Smooth muscle cell (in vitro differentiated cells): ENCODE data around the gene KIAA1217. TPM values are rescaled to one million over a fixed set of nuclear protein-coding genes. Genes with fewer than 3 reads are reported as not detected.

Experiments
- DNase-seq: peaks from one replicate; lab custom pipeline; 2025; ENCODE audit not compliant: unreplicated experiment; lab: John Stamatoyannopoulos, UW
- H2AFZ ChIP-seq: fragments of 200-600 bp; sonication (generic); 2 replicates; pipeline ENCODE4 v1.6.0; 2016; ENCODE audit warnings: antibody characterized with exemption, low read depth, mild to moderate bottlenecking
- H3F3A ChIP-seq: fragments of 200-600 bp; sonication (generic); 2 replicates; pipeline ENCODE4 v1.6.0; 2017; ENCODE audit warnings: antibody characterized with exemption, low read depth
- H3K27ac ChIP-seq: fragments of 200-600 bp; sonication (generic); 2 replicates; pipeline ENCODE4 v1.5.1; 2016; ENCODE audit warnings: low read depth, mild to moderate bottlenecking
- H3K27me3 ChIP-seq: fragments of 200-600 bp; sonication (generic); 2 replicates; pipeline ENCODE4 v1.6.1; 2016; ENCODE audit warnings: low read depth, mild to moderate bottlenecking
- H3K36me3 ChIP-seq: fragments of 200-600 bp; sonication (generic); 2 replicates; pipeline ENCODE4 v1.5.1; 2016; ENCODE audit warnings: low read depth
- H3K4me1 ChIP-seq: fragments of 200-600 bp; sonication (generic); 2 replicates; pipeline ENCODE4 v1.5.1; 2016; ENCODE audit warnings: low read depth
- H3K4me2 ChIP-seq: fragments of 200-600 bp; sonication (generic); 2 replicates; pipeline ENCODE4 v1.6.0; 2016; ENCODE audit warnings: mild to moderate bottlenecking
- H3K4me3 ChIP-seq: fragments of 200-600 bp; sonication (generic); 2 replicates; pipeline ENCODE4 v1.5.1; 2016; ENCODE audit warnings: mild to moderate bottlenecking
- H3K79me2 ChIP-seq: fragments of 200-600 bp; sonication (generic); 2 replicates; pipeline ENCODE4 v1.6.0; 2016; ENCODE audit warnings: low read depth, mild to moderate bottlenecking
- H3K9ac ChIP-seq: fragments of 200-600 bp; sonication (generic); 2 replicates; pipeline ENCODE4 v1.6.0; 2016; ENCODE audit warnings: low read depth
- H3K9me3 ChIP-seq: fragments of 200-600 bp; sonication (generic); replicated peaks from 2 replicates; pipeline ENCODE4 v1.5.1; 2016; ENCODE audit warnings: low read depth
- H4K20me1 ChIP-seq: fragments of 200-600 bp; sonication (generic); 2 replicates; pipeline ENCODE4 v1.6.0; 2016; ENCODE audit warnings: low read depth
- WGBS: methylation state at CpG from one replicate; pipeline ENCODE4 v1.1.7; 2016; ENCODE audit warnings: low lambda C conversion rate; 5-methylcytosine and 5-hydroxymethylcytosine counted together
- polyA plus RNA-seq: library from polyadenylated mRNA; unstranded; fragments of >200 nt; fragmentation: Nextera tagmentation; extraction: Ambion mirVana; gene quantifications from 2 replicates; pipeline ENCODE4 v1.2.1, GENCODE V29; 2016
- total RNA-seq: library from RNA; depleted of rRNA; stranded (reverse); fragments of >200 nt; gene quantifications from 2 replicates; pipeline ENCODE4 v1.2.3, GENCODE V29; 2014
- TF ChIP-seq, protein P1 (sequence below): fragments of 200-600 bp; sonication (generic); IDR thresholded peaks from 2 replicates; pipeline ENCODE4 v1.5.1; 2017; ENCODE audit warnings: borderline replicate concordance, mild to moderate bottlenecking, antibody characterized with exemption; ENCODE audit not compliant: insufficient read depth, poor library complexity, severe bottlenecking

KIAA1217 gene
- total and polyA plus RNA-seq, 2 experiments from 2014 or later = 43.3 to 68.8 TPM

GRCh38 chr10:24214762-24215161 is 5.8 kb downstream of the KIAA1217 start:
- H4K20me1 ChIP-seq = no peaks in the 10 kb centered on the region
- no peaks in the 10 kb centered on the region for H3F3A ChIP-seq
- H3K4me2 ChIP-seq = no peak overlapping the region
- H3K36me3 ChIP-seq = no peaks in the 10 kb centered on the region
- TF ChIP-seq, protein P1, sequence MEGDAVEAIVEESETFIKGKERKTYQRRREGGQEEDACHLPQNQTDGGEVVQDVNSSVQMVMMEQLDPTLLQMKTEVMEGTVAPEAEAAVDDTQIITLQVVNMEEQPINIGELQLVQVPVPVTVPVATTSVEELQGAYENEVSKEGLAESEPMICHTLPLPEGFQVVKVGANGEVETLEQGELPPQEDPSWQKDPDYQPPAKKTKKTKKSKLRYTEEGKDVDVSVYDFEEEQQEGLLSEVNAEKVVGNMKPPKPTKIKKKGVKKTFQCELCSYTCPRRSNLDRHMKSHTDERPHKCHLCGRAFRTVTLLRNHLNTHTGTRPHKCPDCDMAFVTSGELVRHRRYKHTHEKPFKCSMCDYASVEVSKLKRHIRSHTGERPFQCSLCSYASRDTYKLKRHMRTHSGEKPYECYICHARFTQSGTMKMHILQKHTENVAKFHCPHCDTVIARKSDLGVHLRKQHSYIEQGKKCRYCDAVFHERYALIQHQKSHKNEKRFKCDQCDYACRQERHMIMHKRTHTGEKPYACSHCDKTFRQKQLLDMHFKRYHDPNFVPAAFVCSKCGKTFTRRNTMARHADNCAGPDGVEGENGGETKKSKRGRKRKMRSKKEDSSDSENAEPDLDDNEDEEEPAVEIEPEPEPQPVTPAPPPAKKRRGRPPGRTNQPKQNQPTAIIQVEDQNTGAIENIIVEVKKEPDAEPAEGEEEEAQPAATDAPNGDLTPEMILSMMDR = no peak
- 81% methylated on average over 5 of the region's 5 CpGs for WGBS
- H3K27me3 ChIP-seq = no peaks in the 10 kb centered on the region
- no peaks in the 10 kb centered on the region for H3K79me2 ChIP-seq
- no peak overlapping the region for H3K27ac ChIP-seq
- H3K4me3 ChIP-seq = no peak overlapping the region
- no peak overlapping the region for H2AFZ ChIP-seq
- no peak overlapping the region for H3K9ac ChIP-seq
- H3K4me1 ChIP-seq = peaks cover 21% of the 10 kb centered on the region
- H3K9me3 ChIP-seq = no peaks in the 10 kb centered on the region
- DNase-seq = no peak

- TF ChIP-seq, protein P1 = no peak
- H3K4me3 ChIP-seq = no peak overlapping the region
- H3K4me2 ChIP-seq = no peak overlapping the region
- no peaks in the 10 kb centered on the region for H3F3A ChIP-seq
- H2AFZ ChIP-seq = no peak overlapping the region
- 74% methylated on average over 4 of the region's 4 CpGs for WGBS
- H3K27me3 ChIP-seq = no peaks in the 10 kb centered on the region
- H3K9ac ChIP-seq = no peak overlapping the region
- no peaks in the 10 kb centered on the region for H3K79me2 ChIP-seq
- no peak overlapping the region for H3K27ac ChIP-seq
- no peaks in the 10 kb centered on the region for H4K20me1 ChIP-seq
- no peaks in the 10 kb centered on the region for H3K9me3 ChIP-seq
- no peaks in the 10 kb centered on the region for H3K36me3 ChIP-seq
- no peak for DNase-seq
- H3K4me1 ChIP-seq = peaks cover 17% of the 10 kb centered on the region
These were observed 6.3 kb downstream of the KIAA1217 start for GRCh38 chr10:24215196-24215595.

DNA sequence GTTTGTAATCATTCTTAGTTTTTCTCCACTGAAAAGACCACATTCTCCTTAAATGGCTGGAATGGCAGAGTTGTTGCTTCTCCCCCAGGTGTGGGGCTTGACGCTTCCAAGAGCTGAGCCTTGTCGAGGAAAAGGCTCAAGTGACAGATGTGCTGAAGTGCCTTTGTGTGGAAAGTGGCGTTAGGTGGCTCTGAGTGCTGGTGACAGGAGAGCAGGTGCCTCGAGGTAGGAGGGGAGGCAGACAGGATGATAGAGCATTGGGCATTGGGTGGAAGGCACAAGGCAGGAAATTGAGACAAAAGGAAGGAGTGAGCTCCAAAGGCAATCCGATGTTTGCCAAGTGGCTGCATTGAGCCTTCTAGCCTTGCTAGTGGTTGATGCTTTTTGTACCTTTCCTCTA is 6.7 kb downstream of the KIAA1217 start:
- Histone ChIP-seq H3K9ac (no peak overlapping the region), H2AFZ (no peak overlapping the region), H3F3A (no peaks in the 10 kb centered on the region), H3K27me3 (no peaks in the 10 kb centered on the region), H3K27ac (no peak overlapping the region), H4K20me1 (no peaks in the 10 kb centered on the region), H3K9me3 (no peaks in the 10 kb centered on the region), H3K36me3 (no peaks in the 10 kb centered on the region), H3K4me1 (peaks cover 14% of the 10 kb centered on the region), H3K4me2 (no peak overlapping the region), H3K4me3 (no peak overlapping the region), H3K79me2 (no peaks in the 10 kb centered on the region)
- DNase-seq = no peak
- WGBS = 86% methylated on average over 5 of the region's 5 CpGs
- TF ChIP-seq, protein P1 = no peak

DNA sequence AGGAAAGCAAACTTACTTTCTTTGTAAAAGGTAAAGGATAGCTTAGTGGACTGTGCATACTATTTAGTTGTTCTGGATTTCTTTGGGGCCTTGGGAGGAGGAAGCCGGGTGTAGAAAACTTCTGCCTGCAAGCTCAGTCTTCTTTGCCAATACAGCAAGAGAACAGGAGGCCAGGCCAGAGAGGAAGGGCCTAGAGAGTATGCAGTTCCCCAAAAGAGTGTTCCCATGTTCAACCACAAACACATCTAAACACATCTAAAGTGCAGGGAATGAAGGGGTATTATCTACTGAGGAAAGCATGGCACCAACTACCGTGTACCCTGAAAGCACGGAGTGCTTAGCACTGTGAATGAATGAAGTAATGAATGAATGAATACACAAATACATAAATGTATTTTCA is 11.0 kb downstream of the KIAA1217 start:
- Histone ChIP-seq H3K36me3 (no peaks in the 10 kb centered on the region), H2AFZ (no peak overlapping the region), H3K4me3 (no peak overlapping the region), H3K27me3 (no peaks in the 10 kb centered on the region), H4K20me1 (no peaks in the 10 kb centered on the region), H3F3A (peaks cover 3% of the 10 kb centered on the region), H3K9me3 (no peaks in the 10 kb centered on the region), H3K4me2 (no peak overlapping the region), H3K79me2 (no peaks in the 10 kb centered on the region), H3K9ac (no peak overlapping the region), H3K4me1 (peaks cover 7% of the 10 kb centered on the region), H3K27ac (no peak overlapping the region)
- no peak for DNase-seq
- WGBS = over 99% methylated on average over 3 of the region's 3 CpGs
- TF ChIP-seq, protein P1 = no peak
